Measurements from ENCODE around the gene GLCCI1.
"Not testable (repeated sequence)": the region's sequence is repeated elsewhere in the genome, so short reads cannot be mapped to it uniquely, and the experiment has no call there.

Gene GLCCI1

GRCh38 chr7:8044761-8045430 is 76.3 kb downstream of the GLCCI1 start:
- Histone ChIP-seq H3K27me3 (ENCODE audit: insufficient read depth, poor library complexity, severe bottlenecking) (no peaks in the 10 kb centered on the region), H3K4me1 (ENCODE audit: insufficient read depth, poor library complexity, severe bottlenecking) (no peaks in the 10 kb centered on the region), H3K36me3 (ENCODE audit: low read depth) (no peaks in the 10 kb centered on the region), H3K4me3 (ENCODE audit: severe bottlenecking) (no peak overlapping the region), H3K9me3 (ENCODE audit: severe bottlenecking) (no peaks in the 10 kb centered on the region), H3K27ac (ENCODE audit: poor library complexity, severe bottlenecking) (no peak overlapping the region)
- ATAC-seq (ENCODE audit: low read depth) (no peak), DNase-seq (ENCODE audit: low spot score) (no peak)
- no peak for TF ChIP-seq CTCF (IDR thresholded peaks at IDR 0.05; ENCODE audit: poor library complexity, severe bottlenecking)

GRCh38 chr7:8048067-8048466 is 79.5 kb downstream of the GLCCI1 start:
- not testable (repeated sequence) for H3K4me3 ChIP-seq (ENCODE audit: severe bottlenecking); DNase-seq (ENCODE audit: low spot score); H3K27me3 ChIP-seq (ENCODE audit: insufficient read depth, poor library complexity, severe bottlenecking); H3K36me3 ChIP-seq (ENCODE audit: low read depth); H3K9me3 ChIP-seq (ENCODE audit: severe bottlenecking); H3K4me1 ChIP-seq (ENCODE audit: insufficient read depth, poor library complexity, severe bottlenecking); ATAC-seq (ENCODE audit: low read depth); H3K27ac ChIP-seq (ENCODE audit: poor library complexity, severe bottlenecking)

- 0 out of 2 replicates have a peak, but pooled peaks cover 5% of the 10 kb centered on the region for H3K36me3 ChIP-seq (ENCODE audit: low read depth)
- no peak for TF ChIP-seq CTCF (IDR thresholded peaks at IDR 0.05; ENCODE audit: poor library complexity, severe bottlenecking)
- H3K27ac ChIP-seq (ENCODE audit: poor library complexity, severe bottlenecking): no peak overlapping the region
- ATAC-seq (ENCODE audit: low read depth): no peak
- H3K9me3 ChIP-seq (ENCODE audit: severe bottlenecking): no peaks in the 10 kb centered on the region
- no peak for DNase-seq (ENCODE audit: low spot score)
- no peaks in the 10 kb centered on the region for H3K4me1 ChIP-seq (ENCODE audit: insufficient read depth, poor library complexity, severe bottlenecking)
- H3K27me3 ChIP-seq (ENCODE audit: insufficient read depth, poor library complexity, severe bottlenecking): no peaks in the 10 kb centered on the region
- no peak overlapping the region for H3K4me3 ChIP-seq (ENCODE audit: severe bottlenecking)
These were observed 82.8 kb downstream of the GLCCI1 start for GRCh38 chr7:8051373-8051772.

GRCh38 chr7:8051998-8052397 is 83.4 kb downstream of the GLCCI1 start:
- Histone ChIP-seq H3K4me3 (ENCODE audit: severe bottlenecking) (no peak overlapping the region), H3K9me3 (ENCODE audit: severe bottlenecking) (no peaks in the 10 kb centered on the region), H3K4me1 (ENCODE audit: insufficient read depth, poor library complexity, severe bottlenecking) (no peaks in the 10 kb centered on the region), H3K27me3 (ENCODE audit: insufficient read depth, poor library complexity, severe bottlenecking) (no peaks in the 10 kb centered on the region), H3K36me3 (ENCODE audit: low read depth) (0 out of 2 replicates have a peak, but pooled peaks cover 5% of the 10 kb centered on the region), H3K27ac (ENCODE audit: poor library complexity, severe bottlenecking) (no peak overlapping the region)
- no peak for TF ChIP-seq CTCF (IDR thresholded peaks at IDR 0.05; ENCODE audit: poor library complexity, severe bottlenecking)
- ATAC-seq (ENCODE audit: low read depth) (no peak), DNase-seq (ENCODE audit: low spot score) (no peak)

- no peaks in the 10 kb centered on the region for H3K9me3 ChIP-seq (ENCODE audit: severe bottlenecking)
- TF ChIP-seq CTCF (IDR thresholded peaks at IDR 0.05; ENCODE audit: poor library complexity, severe bottlenecking): no peak
- no peak overlapping the region for H3K4me3 ChIP-seq (ENCODE audit: severe bottlenecking)
- H3K27ac ChIP-seq (ENCODE audit: poor library complexity, severe bottlenecking): no peak overlapping the region
- H3K27me3 ChIP-seq (ENCODE audit: insufficient read depth, poor library complexity, severe bottlenecking): no peaks in the 10 kb centered on the region
- 0 out of 2 replicates have a peak, but pooled peaks cover 5% of the 10 kb centered on the region for H3K36me3 ChIP-seq (ENCODE audit: low read depth)
- DNase-seq (ENCODE audit: low spot score): no peak
- ATAC-seq (ENCODE audit: low read depth): no peak
- H3K4me1 ChIP-seq (ENCODE audit: insufficient read depth, poor library complexity, severe bottlenecking): no peaks in the 10 kb centered on the region
These were observed 84.2 kb downstream of the GLCCI1 start for GRCh38 chr7:8052824-8053223.
